GM12892 (cell line): ENCODE results near the gene OBSCN.

Experiments
- POLR2A ChIP-seq: IDR thresholded peaks from 2 replicates; pipeline ENCODE4 v1.6.1; 2011; ENCODE audit warnings: low read depth, low read length, control low read depth
- POLR2AphosphoS5 ChIP-seq: IDR thresholded peaks from 2 replicates; pipeline ENCODE4 v1.6.1; 2011; ENCODE audit warnings: low read depth, low read length, control low read depth

- TF ChIP-seq POLR2A = no peak
- TF ChIP-seq POLR2AphosphoS5 = no peak
These were observed 46.5 kb upstream of the OBSCN start for GRCh38 chr1:228161362-228161761.
